Neutrophil (primary cell): Measurements from ENCODE around the gene DPP3.

Experiments
- H3K27ac ChIP-seq: fragments of 200-600 bp; sonication (generic); 2 replicates; pipeline ENCODE4 v1.5.1; 2016; ENCODE audit warnings: mild to moderate bottlenecking, moderate library complexity
- H3K27me3 ChIP-seq: fragments of 200-600 bp; sonication (generic); 2 replicates; pipeline ENCODE4 v1.6.0; 2016; ENCODE audit warnings: mild to moderate bottlenecking
- H3K36me3 ChIP-seq: fragments of 200-600 bp; sonication (generic); 2 replicates; pipeline ENCODE4 v1.5.1; 2017
- H3K4me1 ChIP-seq, 2 experiments: fragments of 200-600 bp in 1 of 2; sonication (generic) in 1 of 2; 1 replicate in 1 of 2; 2 replicates in 1 of 2; pipeline versions ENCODE4 v1.5.1 to v1.6.1; 2013 to 2016; ENCODE audit warnings: low read depth in 1 of 2, low read length in 1 of 2, mild to moderate bottlenecking in 1 of 2, moderate library complexity in 1 of 2; ENCODE audit not compliant: control insufficient read depth in 1 of 2, insufficient read depth in 1 of 2
- H3K4me3 ChIP-seq, 2 experiments: fragments of 200-600 bp in 1 of 2; sonication (generic) in 1 of 2; 1 replicate in 1 of 2; 2 replicates in 1 of 2; pipeline ENCODE4 v1.5.1; 2013 to 2016; ENCODE audit warnings: low read depth in 1 of 2, low read length in 1 of 2, mild to moderate bottlenecking in 1 of 2, moderate library complexity in 1 of 2
- H3K9me3 ChIP-seq: fragments of 200-600 bp; sonication (generic); 2 replicates; pipeline ENCODE4 v1.5.1; 2016
- CTCF ChIP-seq: fragments of 200-600 bp; sonication (generic); IDR thresholded peaks from 2 replicates; pipeline ENCODE4 v1.5.1; 2016; ENCODE audit warnings: antibody characterized with exemption

The DPP3 gene

GRCh38 chr11:66492161-66492865, 12.1 kb downstream of the DPP3 start:
- Histone ChIP-seq H3K4me1 (no peaks in the 10 kb centered on the region), H3K27ac (no peak overlapping the region), H3K9me3 (no peaks in the 10 kb centered on the region), H3K27me3 (no peaks in the 10 kb centered on the region), H3K36me3 (peaks cover 78% of the 10 kb centered on the region), H3K4me3 (no peak overlapping the region)
- no peak for TF ChIP-seq CTCF

GRCh38 chr11:66493130-66493529, 12.9 kb downstream of the DPP3 start:
- Histone ChIP-seq H3K27me3 (no peaks in the 10 kb centered on the region), H3K9me3 (no peaks in the 10 kb centered on the region), H3K4me3 (no peak overlapping the region), H3K36me3 (peaks cover 78% of the 10 kb centered on the region), H3K27ac (no peak overlapping the region), H3K4me1 (no peaks in the 10 kb centered on the region)
- TF ChIP-seq CTCF: no peak

GRCh38 chr11:66494458-66494857, 14.2 kb downstream of the DPP3 start:
- H3K9me3 ChIP-seq: no peaks in the 10 kb centered on the region
- peaks cover 78% of the 10 kb centered on the region for H3K36me3 ChIP-seq
- no peaks in the 10 kb centered on the region for H3K4me1 ChIP-seq
- no peak for TF ChIP-seq CTCF
- H3K4me3 ChIP-seq: no peak overlapping the region
- H3K27me3 ChIP-seq: no peaks in the 10 kb centered on the region
- H3K27ac ChIP-seq: no peak overlapping the region

- Histone ChIP-seq H3K27ac (no peak overlapping the region), H3K4me3 (no peak overlapping the region), H3K36me3 (peaks cover 77% of the 10 kb centered on the region), H3K9me3 (no peaks in the 10 kb centered on the region), H3K4me1 (no peaks in the 10 kb centered on the region), H3K27me3 (no peaks in the 10 kb centered on the region)
- no peak for TF ChIP-seq CTCF
Observed at GRCh38 chr11:66494935-66495334, 14.7 kb downstream of the DPP3 start.

- no peaks in the 10 kb centered on the region for H3K4me1 ChIP-seq
- no peak overlapping the region for H3K27ac ChIP-seq
- peaks cover 78% of the 10 kb centered on the region for H3K36me3 ChIP-seq
- H3K27me3 ChIP-seq: no peaks in the 10 kb centered on the region
- H3K4me3 ChIP-seq: no peak overlapping the region
- no peaks in the 10 kb centered on the region for H3K9me3 ChIP-seq
- TF ChIP-seq CTCF: no peak
Observed at GRCh38 chr11:66495401-66495854, 15.2 kb downstream of the DPP3 start.
